GM21515 (cell line): Measurements from ENCODE around the gene CELF1.
"Not testable (repeated sequence)": the region's sequence is repeated elsewhere in the genome, so short reads cannot be mapped to it uniquely, and the experiment has no call there.

Experiments used
- ATAC-seq: cut with Tn5 transposase; IDR thresholded peaks from one replicate; pipeline ENCODE4 v1.9.1; 2021; ENCODE audit not compliant: unreplicated experiment

Gene CELF1

DNA sequence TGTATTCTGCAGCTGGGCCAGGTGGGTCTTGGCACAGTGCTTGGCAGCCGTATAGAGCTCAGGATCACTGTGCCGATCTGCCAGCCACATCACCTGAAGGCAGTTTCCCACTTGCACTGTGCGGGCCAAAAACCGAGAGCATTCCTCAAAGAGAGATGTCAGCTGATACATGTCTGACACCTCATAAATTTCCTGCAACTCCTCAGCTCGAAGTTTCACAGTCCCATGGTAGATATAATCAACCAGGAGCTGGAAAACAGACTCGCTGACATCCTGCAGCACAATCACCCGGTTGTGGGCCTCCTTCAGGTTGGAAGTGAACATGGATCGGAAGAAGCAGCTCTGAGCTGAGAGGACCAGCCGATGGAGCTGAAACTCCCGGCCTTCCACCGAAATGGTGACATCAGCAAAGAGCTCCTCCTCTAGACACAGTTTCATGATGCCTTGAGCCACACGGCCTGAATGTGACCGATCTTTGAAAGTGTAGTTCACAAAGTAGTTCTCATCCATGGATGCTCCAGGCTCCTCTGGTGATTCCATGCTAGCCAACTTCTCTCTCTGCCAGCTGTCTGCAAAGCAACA is 24.6 kb upstream of the CELF1 start:
- ATAC-seq, result no peak

GRCh38 chr11:47573321-47573720 is 20.4 kb upstream of the CELF1 start:
- no peak for ATAC-seq

DNA sequence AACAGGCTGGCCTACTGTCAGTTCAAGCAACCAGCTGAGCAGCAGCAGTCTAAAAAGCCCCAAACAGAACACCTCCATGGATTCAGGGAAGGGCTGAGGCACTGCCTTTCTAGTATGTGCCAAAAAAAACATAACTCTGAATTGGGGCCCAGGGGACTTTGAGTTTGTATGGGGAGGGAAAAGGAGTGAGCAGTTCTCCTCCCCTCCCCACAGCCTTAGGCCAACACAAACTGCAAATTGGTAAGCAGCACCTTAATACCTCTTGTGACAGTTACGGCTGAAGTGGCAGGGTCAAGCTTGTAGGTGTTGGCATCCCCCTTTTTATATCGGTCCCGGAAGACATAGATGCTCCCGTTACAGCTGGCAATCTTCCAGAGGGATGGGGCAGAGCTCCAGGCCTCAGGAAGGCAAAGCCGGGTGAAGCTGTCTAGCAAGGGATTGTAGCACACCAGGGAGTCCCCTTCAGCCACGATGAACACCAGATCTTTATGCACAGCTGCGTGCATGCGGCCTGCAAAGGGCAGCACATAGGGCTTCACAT is 19.9 kb upstream of the CELF1 start:
- ATAC-seq, result no peak

DNA sequence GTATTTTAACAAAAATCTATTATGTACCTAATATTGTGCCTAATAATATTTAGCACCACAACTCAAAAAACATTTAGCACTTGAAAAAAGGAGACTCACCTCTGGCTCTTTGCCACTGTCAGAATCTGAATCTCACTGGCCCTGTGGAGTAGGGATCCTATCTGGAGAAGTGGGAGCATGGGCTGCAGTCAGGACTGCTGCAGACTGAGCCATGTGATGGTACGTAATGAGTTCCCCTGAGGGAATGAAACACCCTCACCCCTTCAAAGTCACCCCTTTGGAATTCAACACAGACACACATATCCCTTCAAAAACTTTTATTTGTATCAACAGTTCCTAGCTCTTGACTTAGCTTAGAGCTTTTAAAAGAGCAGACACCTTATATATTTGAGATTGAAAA is 19.0 kb upstream of the CELF1 start:
- ATAC-seq, result no peak

DNA sequence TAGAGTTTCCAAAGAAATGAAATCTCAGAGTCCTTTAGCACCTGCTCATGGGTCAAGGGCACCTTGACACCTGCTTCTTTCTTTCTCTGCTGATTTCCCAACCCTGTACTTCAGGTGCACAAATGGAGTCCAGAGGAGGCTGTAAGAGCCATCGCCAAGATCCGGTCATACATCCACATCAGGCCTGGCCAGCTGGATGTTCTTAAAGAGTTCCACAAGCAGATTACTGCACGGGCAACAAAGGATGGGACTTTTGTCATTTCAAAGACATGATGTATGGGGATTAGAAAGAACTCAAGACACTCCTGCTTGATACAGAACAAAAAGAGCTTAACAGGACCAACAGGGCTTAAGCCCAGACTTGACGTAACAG is 18.4 kb upstream of the CELF1 start:
- ATAC-seq, result no peak

DNA sequence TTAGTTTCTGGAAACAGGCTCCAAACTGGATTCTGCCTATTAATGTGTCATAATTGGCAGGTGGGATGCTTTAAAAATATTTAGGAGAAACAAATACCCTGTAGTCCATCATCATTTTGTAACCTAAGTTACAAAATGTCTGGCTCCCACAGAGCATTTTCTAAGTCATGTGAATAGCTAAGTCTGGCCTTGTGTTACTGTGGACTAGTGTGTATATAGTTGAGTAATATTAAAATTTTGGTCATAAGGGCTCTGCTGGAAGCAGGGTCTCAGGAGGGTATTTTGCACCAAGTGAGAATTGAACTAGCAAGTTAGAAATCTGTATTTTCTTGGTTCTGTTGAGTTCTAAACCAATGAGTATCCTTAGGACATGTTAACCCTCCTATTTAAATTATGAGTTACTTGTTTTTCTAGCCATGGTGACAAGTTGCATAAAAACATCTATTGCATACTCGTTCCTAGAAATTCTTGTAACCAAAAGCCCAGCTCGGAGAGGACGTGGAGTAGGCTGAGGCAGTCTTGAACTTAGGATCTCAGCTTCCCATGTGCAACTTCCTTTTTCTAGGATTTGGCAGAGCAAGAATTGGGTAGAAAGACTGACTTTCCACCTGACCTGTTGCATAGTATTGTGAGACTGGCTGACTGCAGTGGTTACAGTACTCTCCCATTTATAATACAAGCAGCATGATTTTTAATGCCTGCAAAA is 17.9 kb upstream of the CELF1 start:
- ATAC-seq, result no peak

GRCh38 chr11:47569646-47570045 is 16.7 kb upstream of the CELF1 start:
- no peak for ATAC-seq

- no peak for ATAC-seq
Observed at GRCh38 chr11:47566149-47566698, 13.3 kb upstream of the CELF1 start.

- ATAC-seq, result peak; percentile 82
Observed at GRCh38 chr11:47565340-47566148, 12.6 kb upstream of the CELF1 start, which contains the start of gene PTPMT1. Gene PTPMT1 (plus strand): TSS chr11:47565599. CDS start chr11:47565623, 24 bp downstream.

DNA sequence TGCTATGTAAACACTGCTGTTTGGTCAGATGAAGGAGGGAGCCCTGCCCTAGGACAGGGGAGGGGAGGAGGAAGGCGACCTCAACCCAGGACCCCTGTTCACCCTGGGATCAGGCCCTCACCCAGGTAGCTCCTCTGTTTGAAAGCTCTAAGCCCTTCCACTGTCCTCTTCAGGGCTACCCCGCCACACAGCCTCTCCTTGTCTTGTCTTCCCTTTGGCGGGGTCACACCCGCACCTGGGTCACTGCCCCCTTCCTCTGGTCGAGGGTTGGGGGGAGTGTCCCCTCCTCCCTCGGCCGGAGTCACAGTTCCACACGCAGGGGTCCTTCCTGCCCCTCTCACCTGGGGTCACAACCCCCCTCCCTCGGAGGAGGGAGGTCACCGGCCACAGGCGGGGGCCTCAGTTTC is 12.0 kb upstream of the CELF1 start:
- no peak for ATAC-seq

- not testable (repeated sequence) for ATAC-seq
Observed at GRCh38 chr11:47564366-47564765, 11.4 kb upstream of the CELF1 start.

DNA sequence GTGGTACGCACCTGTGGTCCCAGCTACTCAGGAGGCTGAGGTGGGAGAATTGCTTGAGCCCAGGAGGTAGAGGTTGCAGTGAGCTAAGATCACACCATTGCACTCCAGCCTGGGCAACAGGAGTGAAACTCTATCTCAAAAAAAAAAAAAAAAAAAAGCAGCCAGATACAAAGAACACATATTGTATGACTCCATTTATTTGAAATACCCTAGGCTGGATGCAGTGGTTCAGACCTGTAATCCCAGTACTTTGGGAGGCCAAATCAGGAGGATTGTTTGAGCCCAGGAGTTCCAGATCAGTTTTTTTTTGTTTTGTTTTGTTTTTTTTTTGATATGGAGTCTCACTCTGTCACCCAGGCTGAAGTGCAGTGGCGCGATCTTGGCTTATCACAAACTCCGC is 9.5 kb upstream of the CELF1 start:
- ATAC-seq, result not testable (repeated sequence)

- no peak for ATAC-seq
Observed at GRCh38 chr11:47560426-47560825, 7.5 kb upstream of the CELF1 start.

DNA sequence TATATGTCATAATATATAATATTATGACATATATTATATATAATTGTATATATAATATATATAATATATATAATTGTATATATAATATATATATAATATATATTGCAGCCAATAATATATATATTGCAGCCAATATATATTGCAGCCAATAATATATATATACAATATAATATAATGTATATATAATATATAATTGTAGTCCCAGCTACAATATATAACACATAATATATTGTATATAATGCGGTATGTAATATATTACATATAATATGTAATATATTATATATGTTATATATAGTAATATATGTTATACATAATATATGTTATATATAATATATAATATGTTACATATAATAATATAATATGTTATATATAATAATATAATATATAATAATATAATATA is 5.8 kb upstream of the CELF1 start:
- ATAC-seq, result no peak

DNA sequence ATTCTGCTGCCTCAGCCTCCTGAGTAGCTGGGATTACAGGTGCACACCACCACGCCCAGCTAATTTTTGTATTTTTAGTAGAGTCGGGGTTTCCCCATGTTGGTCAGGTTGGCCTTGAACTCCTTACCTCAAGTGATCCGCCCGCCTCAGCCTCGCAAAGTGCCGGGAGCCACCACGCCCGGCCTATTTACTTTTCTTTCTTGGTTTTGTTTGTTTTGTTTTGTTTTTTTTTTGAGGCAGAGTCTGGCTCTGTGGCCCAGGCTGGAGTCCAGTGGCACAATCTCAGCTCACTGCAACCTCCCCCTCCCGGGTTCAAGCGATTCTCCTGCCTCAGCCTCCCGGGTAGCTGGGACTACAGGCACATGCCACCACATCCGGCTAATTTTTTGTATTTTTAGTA is 4.1 kb upstream of the CELF1 start:
- ATAC-seq, result not testable (repeated sequence)

DNA sequence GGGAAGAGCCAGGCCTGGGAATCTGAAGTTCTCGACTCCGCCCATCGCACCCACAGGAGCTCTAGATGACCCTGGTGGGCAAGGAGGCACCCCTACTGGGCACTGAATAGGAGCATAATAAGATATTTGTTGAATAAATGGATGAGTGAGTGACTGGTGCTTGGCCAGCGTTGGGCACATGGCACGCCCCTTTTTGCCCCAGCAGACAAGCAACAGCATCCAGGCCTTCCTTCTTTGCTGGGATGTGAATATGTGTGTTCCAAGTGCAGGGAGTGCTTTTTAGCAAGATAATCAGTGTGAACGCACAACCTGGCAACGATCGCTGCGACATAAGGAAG is 443 bp upstream of the CELF1 start:
- peak; percentile 28 for ATAC-seq

- ATAC-seq, result peak; percentile 3
Observed at GRCh38 chr11:47552056-47552565, 821 bp downstream of the CELF1 start.

DNA sequence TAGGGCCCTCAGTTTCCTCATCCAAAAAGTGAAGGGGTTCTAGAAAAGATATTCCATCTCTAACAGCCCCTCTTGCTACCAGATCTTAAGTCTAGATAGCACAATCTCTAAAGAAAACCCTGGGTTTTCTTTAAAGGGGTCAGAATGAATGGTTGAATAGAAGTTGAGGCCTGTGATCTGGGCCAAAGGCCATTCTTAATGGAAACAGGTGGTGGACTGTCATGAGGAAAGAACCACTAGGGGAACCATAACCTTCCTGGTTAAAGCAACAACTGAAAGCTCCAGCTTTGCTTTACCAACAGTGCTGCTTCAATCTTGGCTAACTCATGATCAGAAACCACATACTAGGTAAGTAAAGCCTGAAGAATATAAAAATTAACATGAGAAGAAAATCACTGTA is 1.8 kb downstream of the CELF1 start:
- ATAC-seq, result no peak

DNA sequence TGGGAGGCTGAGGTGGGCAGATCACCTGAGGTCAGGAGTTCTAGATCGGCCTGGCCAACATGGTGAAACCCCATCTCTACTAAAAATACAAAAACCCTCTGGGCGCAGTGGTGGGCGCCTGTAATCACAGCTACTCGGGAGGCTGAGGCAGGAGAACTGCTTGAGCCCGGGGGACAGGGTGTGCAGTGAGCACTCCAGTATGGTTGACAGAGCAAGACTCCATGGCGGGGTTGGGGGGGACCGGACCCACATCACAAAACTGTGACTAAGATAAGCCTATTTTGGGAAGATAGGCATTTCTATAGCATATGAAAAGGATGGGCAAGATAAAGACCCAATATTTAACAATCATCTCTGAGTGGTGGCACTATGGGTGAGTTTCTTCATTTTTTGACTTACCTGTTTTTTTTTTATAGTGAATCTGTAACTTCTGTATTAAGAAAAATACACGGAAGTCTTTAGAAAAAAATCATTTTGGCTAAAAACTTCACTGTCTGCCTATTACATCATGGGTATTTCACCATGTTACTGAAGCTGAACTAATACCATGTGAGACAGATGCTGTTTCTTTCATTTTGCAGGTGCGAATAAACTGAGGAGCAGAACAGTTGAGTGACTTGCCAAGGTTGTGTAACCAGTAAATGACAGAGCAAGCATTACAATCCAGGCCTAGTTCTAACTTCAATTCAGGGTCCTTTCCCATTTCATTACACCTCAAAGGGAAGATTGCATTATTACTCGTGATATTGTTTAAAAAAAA is 2.5 kb downstream of the CELF1 start:
- ATAC-seq, result no peak

DNA sequence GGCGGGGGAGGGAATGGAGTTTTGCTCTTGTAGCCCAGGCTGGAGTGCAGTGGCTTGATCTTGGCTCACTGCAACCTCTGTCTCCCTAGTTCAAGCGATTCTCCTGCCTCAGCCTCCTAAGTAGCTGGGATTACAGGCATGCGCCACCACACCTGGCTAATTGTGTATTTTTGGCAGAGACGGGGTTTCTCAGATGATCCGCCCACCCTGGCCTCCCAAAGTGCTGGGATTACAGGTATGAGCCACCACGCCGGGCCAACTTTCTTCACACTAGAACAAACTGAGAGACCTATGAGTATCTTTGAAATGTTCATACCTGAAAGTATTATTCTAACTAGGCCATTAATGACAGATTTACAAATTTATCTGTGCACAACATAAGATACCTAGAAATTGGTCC is 6.7 kb downstream of the CELF1 start:
- not testable (repeated sequence) for ATAC-seq

DNA sequence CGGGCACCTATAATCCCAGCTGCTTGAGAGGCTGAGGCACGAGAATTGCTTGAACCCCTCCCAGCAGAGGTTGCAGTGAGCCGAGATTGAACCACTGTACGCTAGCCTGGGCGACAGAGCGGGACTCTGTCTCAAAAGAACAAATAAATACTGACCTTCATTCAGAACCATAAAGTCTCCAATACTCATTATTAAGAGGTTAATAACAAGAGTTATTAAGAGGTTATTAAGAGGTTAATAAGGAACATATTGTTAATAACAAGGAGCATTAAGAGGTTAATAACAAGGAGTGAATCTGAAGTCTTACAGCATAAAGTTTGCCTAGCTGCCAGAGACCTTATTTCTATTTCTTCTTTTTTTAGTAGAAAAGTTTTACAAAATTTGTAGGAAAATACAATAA is 7.6 kb downstream of the CELF1 start:
- ATAC-seq, result no peak
